Measurements from ENCODE around the gene MAGEA4.
"Not testable (repeated sequence)": the region's sequence is repeated elsewhere in the genome, so short reads cannot be mapped to it uniquely, and the experiment has no call there.

Gene MAGEA4

DNA sequence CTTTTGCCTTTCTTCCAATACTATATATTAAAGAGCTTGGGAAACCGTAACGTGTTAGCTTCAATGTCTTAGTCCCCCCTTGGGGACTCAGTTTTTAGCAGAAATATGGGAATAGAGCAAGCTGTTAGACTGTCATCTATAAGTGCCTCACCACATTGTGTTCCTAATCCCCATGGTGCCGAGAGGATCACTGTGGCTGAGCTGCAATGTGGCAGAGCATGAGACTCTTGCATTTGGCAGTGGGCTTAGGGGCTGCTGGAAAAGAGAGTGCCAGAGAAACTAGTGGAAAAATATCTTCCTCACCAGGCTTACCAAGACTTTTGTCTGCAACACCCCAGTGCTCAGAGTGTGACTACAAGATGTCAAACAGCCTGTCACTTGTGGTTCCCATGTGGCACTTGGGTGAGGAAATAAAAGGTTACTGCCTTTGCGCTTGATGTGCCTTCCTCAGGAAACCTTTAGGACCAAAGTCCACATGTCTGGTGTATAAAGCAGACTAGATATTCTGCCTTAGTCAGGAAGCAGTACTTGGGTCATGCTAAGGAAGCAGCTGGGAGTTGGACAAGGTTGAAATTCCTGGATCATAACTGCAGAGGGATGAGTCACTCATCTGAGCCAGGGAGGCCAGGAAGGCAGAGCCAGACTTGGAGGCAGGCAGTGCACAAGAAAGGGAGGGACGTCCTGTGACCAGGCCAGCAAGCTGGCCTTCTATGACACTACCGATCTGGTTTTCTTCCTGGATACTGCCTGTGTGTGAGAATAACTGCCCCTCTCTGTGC is 9.7 kb upstream of the MAGEA4 start:
- Histone ChIP-seq H3K4me2 (ENCODE audit: low read depth, low read length) (no peak overlapping the region), H3K4me1 (ENCODE audit: low read length) (no peaks in the 10 kb centered on the region), H3K27ac (ENCODE audit: low read length) (no peak overlapping the region), H3K9ac (ENCODE audit: low read length) (no peak overlapping the region), H4K20me1 (ENCODE audit: insufficient read depth, low read length) (no peaks in the 10 kb centered on the region), H3K36me3 (replicated peaks; ENCODE audit: insufficient read depth, low read length) (no peaks in the 10 kb centered on the region), H3K9me3 (replicated peaks; ENCODE audit: insufficient read depth, low read length) (no peaks in the 10 kb centered on the region), H3K4me3 (ENCODE audit: low read length) (no peak overlapping the region), H3K9me2 (replicated peaks; ENCODE audit: insufficient read depth, low read length) (no peaks in the 10 kb centered on the region), H3K79me2 (ENCODE audit: low read length) (no peaks in the 10 kb centered on the region), H2AFZ (ENCODE audit: low read length) (no peak overlapping the region), H3K27me3 (replicated peaks; ENCODE audit: insufficient read depth, low read length) (no peaks in the 10 kb centered on the region), H3F3A (ENCODE audit: insufficient read depth, low read length) (no peaks in the 10 kb centered on the region)
- TF ChIP-seq, protein P1, sequence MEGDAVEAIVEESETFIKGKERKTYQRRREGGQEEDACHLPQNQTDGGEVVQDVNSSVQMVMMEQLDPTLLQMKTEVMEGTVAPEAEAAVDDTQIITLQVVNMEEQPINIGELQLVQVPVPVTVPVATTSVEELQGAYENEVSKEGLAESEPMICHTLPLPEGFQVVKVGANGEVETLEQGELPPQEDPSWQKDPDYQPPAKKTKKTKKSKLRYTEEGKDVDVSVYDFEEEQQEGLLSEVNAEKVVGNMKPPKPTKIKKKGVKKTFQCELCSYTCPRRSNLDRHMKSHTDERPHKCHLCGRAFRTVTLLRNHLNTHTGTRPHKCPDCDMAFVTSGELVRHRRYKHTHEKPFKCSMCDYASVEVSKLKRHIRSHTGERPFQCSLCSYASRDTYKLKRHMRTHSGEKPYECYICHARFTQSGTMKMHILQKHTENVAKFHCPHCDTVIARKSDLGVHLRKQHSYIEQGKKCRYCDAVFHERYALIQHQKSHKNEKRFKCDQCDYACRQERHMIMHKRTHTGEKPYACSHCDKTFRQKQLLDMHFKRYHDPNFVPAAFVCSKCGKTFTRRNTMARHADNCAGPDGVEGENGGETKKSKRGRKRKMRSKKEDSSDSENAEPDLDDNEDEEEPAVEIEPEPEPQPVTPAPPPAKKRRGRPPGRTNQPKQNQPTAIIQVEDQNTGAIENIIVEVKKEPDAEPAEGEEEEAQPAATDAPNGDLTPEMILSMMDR (IDR thresholded peaks at IDR 0.05; ENCODE audit: low read length): no peak
- DNase-seq: no peak

DNA sequence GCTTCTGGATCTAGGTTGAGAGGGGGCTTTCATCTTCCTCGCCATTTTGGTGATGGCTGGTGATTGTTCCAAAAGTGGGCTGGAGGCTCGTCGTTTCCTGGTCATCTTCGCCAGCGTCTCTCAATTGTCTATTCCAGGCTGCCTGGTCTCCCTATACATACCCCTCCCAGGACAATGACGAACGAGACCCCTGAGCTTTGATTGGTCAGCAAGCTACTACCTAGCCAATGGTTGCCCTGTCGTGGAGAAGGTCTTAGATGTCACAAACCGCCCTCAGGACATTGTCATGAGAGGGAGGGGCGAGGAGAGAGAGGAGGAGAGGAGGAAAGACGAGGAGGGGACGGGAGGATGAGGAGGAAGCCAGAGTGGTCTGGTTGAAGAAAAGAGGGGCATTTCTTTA is 7.7 kb upstream of the MAGEA4 start:
- Histone ChIP-seq H3F3A (ENCODE audit: insufficient read depth, low read length) (no peaks in the 10 kb centered on the region), H3K4me3 (ENCODE audit: low read length) (no peak overlapping the region), H2AFZ (ENCODE audit: low read length) (no peak overlapping the region), H4K20me1 (ENCODE audit: insufficient read depth, low read length) (no peaks in the 10 kb centered on the region), H3K79me2 (ENCODE audit: low read length) (no peaks in the 10 kb centered on the region), H3K36me3 (replicated peaks; ENCODE audit: insufficient read depth, low read length) (no peaks in the 10 kb centered on the region), H3K9me2 (replicated peaks; ENCODE audit: insufficient read depth, low read length) (no peaks in the 10 kb centered on the region), H3K27me3 (replicated peaks; ENCODE audit: insufficient read depth, low read length) (no peaks in the 10 kb centered on the region), H3K9ac (ENCODE audit: low read length) (no peak overlapping the region), H3K4me2 (ENCODE audit: low read depth, low read length) (no peak overlapping the region), H3K27ac (ENCODE audit: low read length) (no peak overlapping the region), H3K9me3 (replicated peaks; ENCODE audit: insufficient read depth, low read length) (no peaks in the 10 kb centered on the region), H3K4me1 (ENCODE audit: low read length) (no peaks in the 10 kb centered on the region)
- TF ChIP-seq, protein P1 (IDR thresholded peaks at IDR 0.05; ENCODE audit: low read length): no peak
- DNase-seq: no peak

DNA sequence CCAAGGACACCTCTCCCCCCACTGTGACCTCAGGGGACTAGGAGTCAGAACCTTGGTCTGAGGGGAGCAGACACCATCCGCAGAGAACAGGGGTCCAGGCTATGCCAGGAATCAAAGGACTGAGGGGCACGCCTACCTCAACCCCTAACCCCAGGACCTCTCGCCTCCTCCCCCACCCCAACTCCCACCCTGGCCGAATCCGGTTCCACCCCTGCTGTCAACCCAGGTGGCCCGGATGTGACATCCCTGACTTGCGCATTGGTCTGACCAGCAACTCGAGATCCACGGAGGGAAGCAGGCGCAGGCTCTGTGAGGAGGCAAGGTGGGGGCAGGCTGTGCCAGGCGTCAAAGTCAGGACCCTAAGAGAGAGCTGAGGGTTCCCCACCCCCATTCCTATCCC is 468 bp upstream of the MAGEA4 start:
- Histone ChIP-seq H3K9ac (ENCODE audit: low read length) (no peak overlapping the region), H3K4me1 (ENCODE audit: low read length) (no peaks in the 10 kb centered on the region), H4K20me1 (ENCODE audit: insufficient read depth, low read length) (no peaks in the 10 kb centered on the region), H3K79me2 (ENCODE audit: low read length) (no peaks in the 10 kb centered on the region), H2AFZ (ENCODE audit: low read length) (no peak overlapping the region), H3K9me2 (replicated peaks; ENCODE audit: insufficient read depth, low read length) (no peaks in the 10 kb centered on the region), H3K36me3 (replicated peaks; ENCODE audit: insufficient read depth, low read length) (no peaks in the 10 kb centered on the region), H3K9me3 (replicated peaks; ENCODE audit: insufficient read depth, low read length) (no peaks in the 10 kb centered on the region), H3K4me3 (ENCODE audit: low read length) (no peak overlapping the region), H3K27ac (ENCODE audit: low read length) (no peak overlapping the region), H3F3A (ENCODE audit: insufficient read depth, low read length) (no peaks in the 10 kb centered on the region), H3K4me2 (ENCODE audit: low read depth, low read length) (no peak overlapping the region), H3K27me3 (replicated peaks; ENCODE audit: insufficient read depth, low read length) (no peaks in the 10 kb centered on the region)
- TF ChIP-seq, protein P1 (IDR thresholded peaks at IDR 0.05; ENCODE audit: low read length): no peak
- TF ChIP-seq EZH2phosphoT487 (IDR thresholded peaks at IDR 0.05; ENCODE audit: low read length) (no peak), EZH2 (optimal IDR thresholded peaks at IDR 0.05; ENCODE audit: low read depth, low read length) (no peak)
- no peak for DNase-seq

DNA sequence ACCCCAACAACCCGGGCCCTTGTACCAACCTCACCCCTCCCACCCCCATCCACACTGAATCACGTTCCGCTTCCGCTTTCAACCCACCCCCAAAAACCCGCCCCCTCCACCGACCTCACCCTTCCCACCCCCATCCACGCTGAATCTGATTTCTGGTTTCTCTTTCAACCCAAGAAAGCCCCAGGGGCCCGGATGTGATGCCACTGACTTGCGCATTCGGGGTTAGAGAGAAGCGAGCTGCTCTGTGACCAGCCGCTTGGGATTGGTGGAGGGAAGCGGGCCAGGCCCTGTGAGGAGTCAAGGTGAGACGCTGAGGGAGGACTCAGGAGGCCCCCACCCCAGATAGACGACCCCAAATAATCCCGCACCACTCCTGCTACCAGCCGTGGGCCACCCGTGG is 6.0 kb downstream of the MAGEA4 start:
- H3K36me3 ChIP-seq (replicated peaks; ENCODE audit: insufficient read depth, low read length); H3K27ac ChIP-seq (ENCODE audit: low read length); H3K4me3 ChIP-seq (ENCODE audit: low read length); H3K4me2 ChIP-seq (ENCODE audit: low read depth, low read length); H4K20me1 ChIP-seq (ENCODE audit: insufficient read depth, low read length); H3K79me2 ChIP-seq (ENCODE audit: low read length); DNase-seq; H3K9me3 ChIP-seq (replicated peaks; ENCODE audit: insufficient read depth, low read length); H3K27me3 ChIP-seq (replicated peaks; ENCODE audit: insufficient read depth, low read length); H3K9ac ChIP-seq (ENCODE audit: low read length); H3K4me1 ChIP-seq (ENCODE audit: low read length); H3K9me2 ChIP-seq (replicated peaks; ENCODE audit: insufficient read depth, low read length); H2AFZ ChIP-seq (ENCODE audit: low read length); H3F3A ChIP-seq (ENCODE audit: insufficient read depth, low read length): not testable (repeated sequence)

Data from MM.1S (cell line).